HG02840 (cell line): Measurements from ENCODE around the gene LSAMP.
A peak's percentile ranks its signal among the peaks of the same experiment; 100 is the strongest.

Experiments
- ATAC-seq: cut with Tn5 transposase; IDR thresholded peaks from one replicate; pipeline ENCODE4 v1.9.1; 2021; ENCODE audit warnings: mild to moderate bottlenecking, moderate library complexity, moderate number of reproducible peaks; ENCODE audit not compliant: unreplicated experiment, low FRiP score

Gene LSAMP

DNA sequence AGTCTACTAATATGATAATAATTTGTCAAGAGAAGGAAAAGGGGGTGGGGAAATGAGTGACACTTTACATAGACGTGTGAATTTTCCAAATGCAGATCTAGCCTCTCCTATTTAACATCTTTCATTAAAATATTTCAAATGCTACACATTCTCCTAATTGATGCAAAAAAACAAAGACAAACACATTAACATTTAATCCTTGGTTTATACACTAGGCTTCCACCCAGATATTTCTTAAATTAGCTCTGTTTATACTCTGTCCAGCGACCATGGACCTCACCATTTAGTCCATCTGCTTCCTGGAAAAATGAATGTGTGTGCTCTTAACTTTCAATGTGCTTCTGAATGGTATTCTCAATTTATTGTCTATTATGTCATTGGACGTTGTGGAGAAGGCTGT lies 409.9 kb downstream of the LSAMP start:
- ATAC-seq: no peak

DNA sequence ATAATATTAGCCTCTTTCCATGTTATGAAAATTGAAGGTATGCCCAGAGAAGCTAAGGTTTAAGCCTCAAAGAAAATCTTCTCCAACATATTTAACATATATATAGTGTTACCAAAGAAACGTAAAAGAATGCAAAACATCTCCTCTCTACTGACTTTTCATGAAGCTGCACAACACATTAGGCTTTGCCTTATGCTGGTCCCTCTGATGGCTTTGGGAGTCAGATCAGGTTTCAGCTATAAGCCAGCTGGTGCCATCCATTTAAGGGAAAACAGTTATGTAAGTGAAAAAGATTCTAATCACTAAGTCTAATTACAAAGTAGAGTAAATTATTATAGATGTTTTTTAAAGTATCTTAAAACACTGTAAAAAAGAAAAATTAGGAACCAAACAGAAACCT lies 410.5 kb downstream of the LSAMP start:
- no peak for ATAC-seq

DNA sequence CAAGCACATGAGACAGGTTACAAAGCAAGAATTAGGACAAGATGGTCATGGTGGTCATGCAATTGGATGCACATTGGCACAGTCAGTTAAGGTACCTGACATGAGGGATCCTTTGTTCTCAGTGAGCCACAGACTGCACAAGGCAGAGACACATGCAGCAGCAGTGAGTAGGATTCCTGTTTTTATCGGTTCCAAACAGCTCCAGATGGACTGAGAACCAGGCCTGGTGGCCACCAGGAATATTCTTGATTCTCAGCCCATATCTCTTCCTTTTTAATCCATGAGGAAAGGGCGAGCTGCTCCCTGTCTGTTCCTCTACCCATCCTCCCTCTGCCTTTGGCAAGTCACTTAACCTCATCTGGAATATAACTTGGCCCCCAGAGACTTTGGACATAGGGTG lies 411.2 kb downstream of the LSAMP start:
- ATAC-seq: no peak

DNA sequence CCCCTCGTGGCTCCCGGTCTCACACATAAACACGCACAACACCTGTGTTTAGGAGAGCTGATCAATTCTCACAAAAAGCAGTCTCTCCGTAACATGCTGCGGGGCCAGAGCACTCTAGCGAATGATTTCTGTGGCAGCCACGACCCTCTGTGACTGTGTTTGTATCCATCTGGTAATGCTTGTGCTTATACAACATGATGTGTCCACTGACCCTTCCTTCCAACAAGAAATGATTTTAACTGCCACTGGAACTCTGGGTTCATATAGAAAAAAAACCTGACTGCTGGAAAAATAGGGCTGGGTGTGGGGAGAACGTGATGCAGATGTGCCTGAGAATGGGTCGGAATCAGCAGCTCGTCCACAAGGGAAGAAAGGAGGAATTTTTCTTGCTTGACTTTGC lies 411.8 kb downstream of the LSAMP start:
- ATAC-seq: no peak

DNA sequence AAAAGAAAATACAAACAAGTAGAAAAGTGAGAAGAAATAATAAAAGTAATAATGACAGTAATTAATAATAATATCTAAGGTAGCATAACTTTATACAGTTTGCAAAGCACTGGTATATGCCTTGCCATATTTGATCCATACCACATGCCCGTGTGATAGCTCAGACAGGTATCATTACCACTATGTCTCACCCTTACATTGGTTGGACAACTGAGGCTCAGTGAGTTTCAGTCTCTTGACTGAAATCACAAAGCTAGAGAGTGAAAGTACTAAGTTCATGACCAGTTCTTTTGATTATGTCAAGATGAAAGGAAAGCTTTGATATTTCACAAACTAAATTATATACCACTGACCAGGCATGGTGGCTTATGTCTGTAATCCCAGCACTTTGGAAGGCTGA lies 413.1 kb downstream of the LSAMP start:
- ATAC-seq: no peak

DNA sequence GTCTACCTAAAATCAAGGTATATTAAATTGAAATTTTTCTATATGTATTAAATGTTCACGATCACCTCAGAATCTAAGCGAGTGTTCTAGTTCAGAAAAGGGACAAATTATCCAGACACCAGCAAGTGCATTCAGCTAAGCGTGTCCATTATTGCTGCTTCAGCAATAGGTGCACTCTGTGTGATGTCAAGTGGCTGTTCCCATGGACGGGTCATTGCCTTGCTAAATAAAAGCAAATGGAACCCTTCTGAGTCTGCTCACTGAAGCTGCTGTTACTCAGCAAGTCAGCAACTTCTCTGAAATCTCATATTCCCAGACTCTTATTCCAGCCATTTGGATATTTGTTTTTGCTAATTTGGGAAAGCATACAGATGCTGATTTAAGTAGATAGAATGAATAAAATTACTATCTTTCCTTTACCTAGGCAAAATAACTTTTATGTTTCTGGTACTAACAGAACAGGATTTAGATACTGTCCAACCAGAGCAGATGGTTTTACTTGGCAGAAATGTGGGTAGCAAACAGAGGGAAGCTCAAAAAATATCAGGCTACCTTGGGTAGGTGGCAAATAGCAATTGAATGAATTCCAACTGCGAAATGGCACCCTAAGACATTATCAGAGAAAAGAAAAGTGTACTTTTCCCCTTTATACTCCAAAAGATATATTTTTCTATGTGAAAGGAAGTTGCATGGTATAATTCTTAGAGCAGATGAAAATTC lies 415.0 kb downstream of the LSAMP start:
- no peak for ATAC-seq

DNA sequence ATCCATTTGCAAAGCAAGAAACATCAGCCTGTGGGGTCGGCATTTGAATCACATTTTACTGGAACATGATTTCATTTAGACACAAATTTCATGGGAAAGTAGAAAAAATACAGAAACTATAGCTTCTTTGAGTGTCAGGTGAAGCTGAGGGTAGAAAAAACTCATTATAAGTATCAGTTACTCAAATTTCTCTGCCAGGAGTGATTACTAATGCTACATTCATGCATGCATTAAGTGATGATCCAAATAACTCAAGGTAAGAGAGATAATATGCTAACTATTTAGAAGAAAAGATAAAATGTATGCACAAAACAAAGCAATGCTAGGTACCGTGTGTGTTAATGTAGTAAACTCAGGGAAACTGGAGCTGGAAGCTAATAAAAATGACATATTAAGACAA lies 416.0 kb downstream of the LSAMP start:
- no peak for ATAC-seq

DNA sequence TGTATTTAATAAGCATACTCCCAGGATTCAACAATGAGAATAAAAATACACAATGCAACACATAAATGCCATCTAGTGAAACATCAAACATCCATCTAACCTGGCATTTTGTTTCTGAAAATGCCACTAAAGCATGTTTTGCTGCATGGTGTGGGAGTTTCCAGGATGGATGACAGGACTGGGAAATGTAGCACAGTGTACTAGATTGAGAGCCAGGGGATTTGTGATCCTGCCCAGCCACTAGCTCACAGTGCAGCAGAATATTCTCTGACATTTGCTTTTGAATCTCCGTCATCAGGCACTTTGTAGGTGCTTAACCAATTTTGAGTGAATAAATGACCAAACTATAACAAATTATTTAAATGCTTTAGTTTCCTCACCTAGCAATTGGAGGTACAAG lies 417.1 kb downstream of the LSAMP start:
- no peak for ATAC-seq

DNA sequence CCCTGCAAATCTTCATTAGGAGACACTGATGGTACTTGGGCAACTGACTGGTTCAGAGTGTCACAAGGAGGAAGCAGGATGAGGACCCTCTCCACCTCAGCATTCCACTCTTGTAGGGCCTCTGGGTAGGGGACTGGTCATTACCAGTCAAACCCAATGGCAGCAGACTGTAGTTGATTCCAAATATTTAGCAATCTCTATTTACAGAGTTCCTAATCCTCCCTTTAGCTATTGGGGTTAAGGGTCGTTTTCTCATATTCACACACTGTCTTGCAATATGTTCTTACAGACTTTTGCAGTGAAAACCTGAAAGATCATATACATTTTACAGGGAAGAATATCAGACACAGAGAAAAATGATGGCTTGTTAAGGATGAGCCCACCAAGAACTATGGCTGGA lies 424.3 kb downstream of the LSAMP start:
- ATAC-seq: no peak

DNA sequence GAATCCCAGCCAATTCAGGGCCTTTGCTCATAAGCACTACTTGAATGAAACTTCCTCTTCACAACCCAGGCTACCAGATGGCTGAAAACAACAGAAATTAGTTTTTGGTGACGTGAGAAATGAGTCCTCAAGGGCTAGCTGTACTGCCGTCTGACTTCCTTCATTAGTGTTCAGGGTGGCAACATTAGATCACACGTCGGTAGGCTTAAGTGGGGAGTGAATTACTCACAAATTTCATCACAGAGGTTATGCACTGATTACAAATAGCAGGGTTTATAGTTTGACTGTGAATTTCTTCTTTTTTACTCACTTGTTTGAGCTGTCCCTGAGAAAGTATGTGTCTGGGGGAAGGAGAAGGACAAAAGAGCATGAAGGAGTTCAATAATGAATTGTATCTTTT lies 424.8 kb downstream of the LSAMP start:
- peak; percentile 84 for ATAC-seq

DNA sequence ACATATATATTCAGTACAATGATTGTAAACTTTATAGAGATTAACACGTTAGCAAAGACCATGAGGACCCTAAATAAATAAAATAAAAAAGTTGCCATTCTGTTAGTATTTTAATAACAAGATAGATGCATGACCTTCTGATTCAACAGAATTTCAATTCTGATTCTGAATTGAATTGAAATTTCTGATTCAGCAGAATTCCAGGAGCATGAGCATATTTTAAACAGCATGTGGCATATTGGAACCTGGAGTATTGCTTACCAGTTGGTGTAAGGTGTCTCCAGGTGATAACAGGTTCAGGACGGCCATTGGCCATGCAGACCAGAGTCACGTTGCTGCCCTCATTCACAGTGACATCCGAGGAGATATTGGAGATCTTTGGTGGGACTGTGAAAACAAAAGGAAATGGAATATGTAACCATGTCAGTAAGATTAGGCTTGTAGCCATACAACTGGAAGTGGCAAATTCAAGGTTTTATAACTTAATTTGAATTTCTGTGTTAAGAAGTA lies 426.0 kb downstream of the LSAMP start:
- ATAC-seq: no peak

DNA sequence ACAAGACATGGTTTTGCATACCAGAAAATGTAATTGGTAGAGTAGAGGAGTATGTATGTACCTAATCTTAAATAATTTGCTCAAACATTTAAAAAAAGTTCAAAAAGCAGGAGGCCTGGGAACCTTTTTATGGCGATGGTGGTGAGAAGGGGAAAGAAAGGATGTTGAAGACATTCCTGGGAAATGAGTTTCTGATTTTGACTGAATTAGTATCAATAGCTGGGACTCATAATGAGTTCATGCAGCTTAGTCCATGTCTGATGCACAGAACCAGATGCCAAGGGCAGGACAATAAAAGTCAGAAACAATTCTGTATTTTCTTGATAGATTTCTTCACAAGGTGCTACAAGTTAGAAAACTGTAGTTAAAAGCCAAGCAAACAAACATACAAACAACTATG lies 426.6 kb downstream of the LSAMP start:
- ATAC-seq: no peak

DNA sequence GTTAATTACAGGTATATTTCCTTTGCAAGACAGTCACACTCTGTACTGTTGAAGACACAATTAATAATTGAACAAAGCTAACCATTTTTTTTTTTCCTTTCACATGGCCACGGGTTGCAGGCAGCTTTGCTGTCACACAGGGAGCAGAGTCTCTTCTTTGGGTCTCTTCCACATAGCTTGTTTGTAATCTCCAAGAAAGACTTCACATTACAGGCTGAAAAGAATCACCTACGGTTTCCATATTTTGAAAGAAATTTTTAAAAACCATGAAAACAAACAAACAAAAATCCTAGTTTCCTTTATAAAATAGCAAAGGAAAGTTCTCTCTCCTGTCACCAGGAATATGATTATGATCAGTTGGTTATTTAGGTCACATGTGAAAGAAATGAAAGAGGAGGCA lies 429.4 kb downstream of the LSAMP start:
- no peak for ATAC-seq

DNA sequence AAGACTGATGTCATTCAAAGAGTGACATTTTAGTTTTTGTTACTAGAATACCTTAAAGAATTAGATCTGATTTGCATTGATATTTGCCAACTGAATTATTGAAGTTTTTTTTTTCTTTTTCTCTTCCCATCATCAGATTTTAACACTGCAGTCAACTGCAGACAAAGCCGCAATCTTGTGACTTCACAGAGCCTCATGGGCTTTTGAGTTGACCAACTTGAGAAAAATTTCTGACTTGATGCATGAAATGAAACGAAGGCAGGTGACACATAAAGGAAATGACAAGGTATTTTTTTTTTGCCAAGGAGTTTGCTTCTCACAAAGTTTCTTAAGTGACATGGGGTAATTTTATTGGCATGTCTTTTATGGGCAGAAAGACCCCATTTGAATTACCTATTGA lies 438.3 kb downstream of the LSAMP start:
- ATAC-seq: no peak

DNA sequence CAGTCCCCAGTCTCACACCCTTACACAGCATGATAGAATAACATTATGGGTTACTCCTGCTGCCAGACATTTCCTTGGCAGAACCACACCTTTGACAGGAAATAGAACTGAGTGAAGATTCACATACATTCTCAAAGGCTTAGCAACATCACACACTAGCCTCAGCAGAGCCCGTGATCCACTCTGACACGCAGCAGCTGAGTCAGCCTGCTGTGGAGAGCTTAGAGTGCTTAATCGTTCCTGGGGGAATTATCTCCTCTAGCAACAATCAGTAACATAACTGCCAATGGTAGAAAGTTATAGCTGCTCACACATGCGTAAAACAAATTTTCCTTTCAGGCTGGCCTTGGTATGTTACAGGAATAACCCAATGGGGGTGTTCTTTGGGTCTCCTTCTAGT lies 439.9 kb downstream of the LSAMP start:
- no peak for ATAC-seq

DNA sequence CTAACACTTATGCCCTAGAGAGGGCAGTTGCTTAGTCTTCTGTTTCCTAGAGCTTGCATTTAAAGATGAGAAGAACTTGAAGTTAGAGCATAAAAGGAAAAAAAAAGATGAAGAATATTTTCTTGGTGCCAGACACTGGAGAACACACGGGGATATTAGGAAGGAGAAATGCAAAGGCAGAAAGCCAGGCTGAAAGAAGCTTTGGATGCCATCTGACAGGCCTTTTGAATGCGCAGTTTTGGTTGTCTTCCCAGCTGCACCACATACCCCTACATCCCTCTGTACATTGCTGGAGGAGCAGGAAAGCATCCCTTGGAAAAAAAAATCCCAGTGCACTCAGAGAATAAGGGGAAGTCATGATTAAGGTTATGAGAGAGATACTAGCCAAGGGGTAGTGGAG lies 443.1 kb downstream of the LSAMP start:
- no peak for ATAC-seq

DNA sequence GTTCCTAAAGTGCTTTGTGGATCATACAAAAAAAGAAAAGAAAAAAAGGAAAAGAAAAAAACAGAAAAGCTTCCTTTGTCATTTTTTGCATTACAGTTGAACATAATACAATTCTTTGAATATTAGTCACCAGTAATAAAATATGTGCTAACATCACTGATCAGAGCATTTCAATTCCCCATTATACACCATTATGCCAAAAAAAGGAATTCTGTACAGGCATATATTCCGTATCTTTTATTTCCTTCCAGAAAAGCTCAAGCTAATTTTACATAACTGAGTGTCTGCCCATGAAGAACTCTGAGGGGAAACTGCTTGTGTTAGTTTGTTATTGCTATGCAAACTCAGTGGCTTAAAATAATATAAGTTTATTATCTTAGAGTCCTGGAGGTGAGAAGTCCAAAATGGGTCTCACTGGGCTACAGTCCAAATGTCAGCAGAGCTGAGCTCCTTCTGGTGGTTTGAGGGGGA lies 444.1 kb downstream of the LSAMP start:
- ATAC-seq: no peak

DNA sequence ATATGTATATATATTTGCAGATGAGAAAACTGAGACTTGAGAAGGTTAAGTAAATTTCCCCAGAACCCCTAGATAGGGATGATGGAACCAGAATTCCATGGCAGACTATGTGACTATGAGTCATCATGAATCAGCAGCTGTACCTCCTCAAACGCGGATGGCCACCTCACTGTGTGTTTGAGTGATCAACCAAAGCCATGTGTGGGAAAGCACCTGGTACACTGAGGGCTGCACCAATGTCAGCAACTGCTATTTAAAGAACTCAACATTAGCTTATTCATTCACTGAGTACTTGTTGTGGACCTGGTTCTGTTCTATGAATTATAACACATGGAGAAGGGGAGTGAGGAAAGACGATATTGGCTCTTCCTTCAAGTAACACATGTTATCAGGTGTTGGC lies 445.0 kb downstream of the LSAMP start:
- peak; percentile 71 for ATAC-seq

DNA sequence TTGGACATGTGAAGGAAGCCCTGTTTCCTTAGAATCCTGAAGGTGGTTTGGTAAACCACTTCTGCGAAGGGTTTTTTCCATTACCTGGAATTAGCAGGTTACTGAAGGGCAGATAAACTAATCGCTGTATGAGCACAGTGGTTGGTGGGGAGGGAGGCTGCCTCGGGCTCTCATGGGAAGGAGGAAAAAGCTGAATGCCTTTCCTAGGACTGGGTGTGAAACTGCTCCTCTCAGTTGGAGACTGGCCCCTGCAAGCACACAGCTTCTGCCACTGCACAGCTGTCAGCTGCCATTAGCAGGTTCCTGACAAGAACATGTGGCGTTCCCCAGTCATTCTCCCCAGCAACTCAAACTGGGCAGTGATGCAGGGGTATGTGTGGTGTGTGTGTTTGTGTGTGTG lies 445.7 kb downstream of the LSAMP start:
- ATAC-seq: no peak

DNA sequence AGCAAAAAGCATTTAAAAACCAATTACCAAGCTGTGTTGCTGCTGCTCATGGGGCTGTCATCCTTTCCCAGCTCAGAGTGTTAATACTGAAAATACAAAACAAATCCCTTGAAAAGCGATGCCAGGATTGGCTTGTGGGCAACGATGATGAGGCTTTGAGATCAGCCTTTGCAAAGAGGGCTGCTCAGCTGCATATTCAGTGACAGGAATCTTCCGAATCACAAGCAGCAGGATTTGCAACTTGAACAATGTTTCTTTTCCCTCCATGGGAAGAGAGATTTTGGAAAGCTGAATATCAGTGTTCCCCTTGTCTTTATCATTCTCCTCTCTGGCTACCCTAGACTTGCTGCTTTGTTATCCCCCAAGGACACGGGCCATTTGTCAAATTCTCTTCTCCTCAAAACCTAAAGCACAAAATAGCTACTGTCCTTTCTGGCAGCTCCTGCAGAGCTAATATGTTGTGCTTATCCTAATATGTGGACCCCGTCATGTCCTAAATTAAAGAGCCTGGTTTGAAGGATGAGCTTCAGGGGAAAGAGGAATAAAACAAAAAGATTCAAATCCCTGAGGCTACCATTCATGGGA lies 446.2 kb downstream of the LSAMP start:
- no peak for ATAC-seq

DNA sequence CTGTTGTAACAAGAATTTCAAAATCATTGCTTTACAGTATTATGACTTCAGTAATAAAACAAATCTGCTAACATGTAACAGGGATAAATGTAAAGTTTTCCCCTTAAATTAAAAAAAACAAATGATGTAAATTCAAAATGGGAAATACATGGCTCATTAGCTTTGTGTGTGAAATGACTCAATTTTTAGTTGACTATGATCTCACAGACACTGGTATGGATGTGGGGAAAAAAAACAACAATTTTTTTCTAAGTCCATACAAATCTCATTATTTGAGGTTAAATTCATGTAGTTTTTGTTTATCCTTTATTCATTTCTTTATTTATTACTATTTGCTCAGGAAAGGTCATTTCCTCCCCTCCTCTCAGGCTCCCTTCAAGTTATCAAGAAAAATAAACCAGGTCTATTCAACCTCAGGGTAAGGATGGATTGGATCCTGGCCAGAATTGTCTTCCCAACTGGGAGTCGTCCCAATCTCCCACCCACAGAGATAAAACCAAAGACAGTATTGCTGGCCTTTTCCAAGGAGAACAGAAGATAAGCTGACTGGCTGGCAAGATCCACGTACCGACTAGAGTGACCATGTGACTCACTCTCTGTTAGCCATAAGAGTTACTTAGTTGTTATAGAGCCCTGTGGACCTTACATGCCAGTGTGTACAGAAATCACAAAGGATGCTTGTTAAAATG lies 448.7 kb downstream of the LSAMP start:
- ATAC-seq: no peak

DNA sequence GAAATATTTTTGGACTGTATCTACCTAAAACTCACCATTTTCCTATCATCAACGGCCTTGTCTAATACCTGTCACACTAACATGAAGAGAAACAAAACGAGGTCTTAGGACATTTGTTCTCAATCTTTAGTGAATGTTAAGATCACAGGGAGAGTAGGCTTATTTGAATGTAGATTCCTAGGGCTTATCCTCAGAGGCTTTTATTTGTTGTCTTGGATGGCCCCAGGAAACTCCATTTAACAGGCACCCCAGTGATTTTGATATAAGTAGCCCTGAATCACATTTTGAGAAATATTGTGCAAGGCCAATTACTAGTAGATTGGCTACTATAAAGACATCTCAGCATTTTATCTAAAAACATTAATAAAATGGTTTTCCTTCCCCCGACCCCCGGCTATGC lies 454.6 kb downstream of the LSAMP start:
- ATAC-seq: no peak
